Measurements from ENCODE around the gene NELL1. TPM values are rescaled to one million over a fixed set of nuclear protein-coding genes. Genes with fewer than 3 reads are reported as not detected.

Gene NELL1
- total RNA-seq, 1 donor from 2014 or later, result not detected

DNA sequence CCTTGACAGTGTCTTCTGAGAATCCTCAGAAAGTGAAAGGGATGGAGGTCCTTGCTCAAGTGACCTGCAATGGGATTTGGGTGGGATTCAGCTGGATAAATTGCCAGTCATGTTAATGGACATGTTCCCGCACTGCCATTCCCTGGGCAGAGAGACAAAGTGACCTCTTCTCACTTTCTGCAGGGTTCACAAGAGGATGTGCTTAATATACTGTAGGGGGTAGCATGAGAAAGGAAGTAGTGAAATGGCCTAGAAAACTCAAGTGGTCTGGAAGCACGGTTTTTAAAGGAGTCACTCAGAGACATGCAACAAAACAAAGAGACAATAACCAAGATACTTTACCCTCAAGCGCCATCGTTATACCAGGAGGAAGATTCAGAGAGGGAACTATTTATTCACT is 70.2 kb downstream of the NELL1 start:
- peaks cover 2% of the 10 kb centered on the region for H3K27me3 Mint-ChIP-seq (ENCODE audit: insufficient read depth, low read depth)

DNA sequence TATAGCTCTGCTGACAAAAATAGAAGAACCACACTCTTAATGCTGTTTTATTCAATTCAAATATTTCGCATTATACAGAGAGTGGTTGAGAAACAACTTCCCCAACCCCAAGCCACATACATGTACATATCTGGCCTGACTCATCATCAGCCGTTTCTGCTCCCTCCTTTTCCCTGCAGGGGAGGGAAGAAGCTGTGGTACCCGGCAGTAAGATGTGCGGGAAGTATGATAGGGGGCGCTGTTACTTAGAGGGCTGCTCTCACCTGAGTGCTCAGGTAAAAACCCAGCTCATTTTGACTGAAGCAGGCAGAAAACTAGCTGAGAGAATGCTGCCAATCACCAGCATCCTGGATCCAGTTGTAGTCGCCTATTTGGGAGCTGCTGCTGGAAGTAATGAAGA is 85.5 kb downstream of the NELL1 start:
- Histone ChIP-seq H3K4me2 (no peak overlapping the region), H3K4me3 (no peak overlapping the region), H3K79me2 (ENCODE audit: low read depth) (no peaks in the 10 kb centered on the region), H3K9ac (no peak overlapping the region), H3K27me3 (no peaks in the 10 kb centered on the region), H3K27ac (no peak overlapping the region), H2AFZ (replicated peaks) (no peak overlapping the region), H3K4me1 (no peaks in the 10 kb centered on the region), H3K36me3 (no peaks in the 10 kb centered on the region), H3K9me3 (ENCODE audit: low read depth) (no peaks in the 10 kb centered on the region), H4K20me1 (ENCODE audit: low read depth) (no peaks in the 10 kb centered on the region), H3F3A (ENCODE audit: low read depth) (no peaks in the 10 kb centered on the region)
- no peak for TF ChIP-seq EZH2 (IDR thresholded peaks at IDR 0.05)
- no peak for TF ChIP-seq EZH2phosphoT487 (IDR thresholded peaks at IDR 0.05)
- TF ChIP-seq, protein P1, sequence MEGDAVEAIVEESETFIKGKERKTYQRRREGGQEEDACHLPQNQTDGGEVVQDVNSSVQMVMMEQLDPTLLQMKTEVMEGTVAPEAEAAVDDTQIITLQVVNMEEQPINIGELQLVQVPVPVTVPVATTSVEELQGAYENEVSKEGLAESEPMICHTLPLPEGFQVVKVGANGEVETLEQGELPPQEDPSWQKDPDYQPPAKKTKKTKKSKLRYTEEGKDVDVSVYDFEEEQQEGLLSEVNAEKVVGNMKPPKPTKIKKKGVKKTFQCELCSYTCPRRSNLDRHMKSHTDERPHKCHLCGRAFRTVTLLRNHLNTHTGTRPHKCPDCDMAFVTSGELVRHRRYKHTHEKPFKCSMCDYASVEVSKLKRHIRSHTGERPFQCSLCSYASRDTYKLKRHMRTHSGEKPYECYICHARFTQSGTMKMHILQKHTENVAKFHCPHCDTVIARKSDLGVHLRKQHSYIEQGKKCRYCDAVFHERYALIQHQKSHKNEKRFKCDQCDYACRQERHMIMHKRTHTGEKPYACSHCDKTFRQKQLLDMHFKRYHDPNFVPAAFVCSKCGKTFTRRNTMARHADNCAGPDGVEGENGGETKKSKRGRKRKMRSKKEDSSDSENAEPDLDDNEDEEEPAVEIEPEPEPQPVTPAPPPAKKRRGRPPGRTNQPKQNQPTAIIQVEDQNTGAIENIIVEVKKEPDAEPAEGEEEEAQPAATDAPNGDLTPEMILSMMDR (IDR thresholded peaks at IDR 0.05), result peak; percentile 61
- no peak overlapping the region for H3K4me3 Mint-ChIP-seq
- H3K36me3 Mint-ChIP-seq, result no peaks in the 10 kb centered on the region
- no peaks in the 10 kb centered on the region for H3K4me1 Mint-ChIP-seq
- peaks cover 5% of the 10 kb centered on the region for H3K27me3 Mint-ChIP-seq (ENCODE audit: insufficient read depth, low read depth)
- H3K9me3 Mint-ChIP-seq, result no peaks in the 10 kb centered on the region
- peak; percentile 55 for DNase-seq (ENCODE audit: low spot score)
- no peak overlapping the region for H3K27ac Mint-ChIP-seq

More for the DNA sequence above, 70.2 kb downstream of the NELL1 start:
- Mint-ChIP-seq H3K36me3 (no peaks in the 10 kb centered on the region), H3K27ac (peak overlapping the region; percentile 40), H3K4me1 (peaks cover 23% of the 10 kb centered on the region), H3K9me3 (peaks cover 2% of the 10 kb centered on the region), H3K4me3 (no peak overlapping the region)
- no peak overlapping the region for H2AFZ ChIP-seq (replicated peaks)
- H3K9ac ChIP-seq, result no peak overlapping the region
- H3K4me3 ChIP-seq, result no peak overlapping the region
- no peaks in the 10 kb centered on the region for H4K20me1 ChIP-seq (ENCODE audit: low read depth)
- no peaks in the 10 kb centered on the region for H3K27me3 ChIP-seq
- no peaks in the 10 kb centered on the region for H3K79me2 ChIP-seq (ENCODE audit: low read depth)
- no peak overlapping the region for H3K4me2 ChIP-seq
- no peaks in the 10 kb centered on the region for H3K36me3 ChIP-seq
- DNase-seq (ENCODE audit: low spot score), result no peak
- peaks cover 14% of the 10 kb centered on the region for H3K4me1 ChIP-seq
- H3K9me3 ChIP-seq (ENCODE audit: low read depth), result no peaks in the 10 kb centered on the region
- no peak for TF ChIP-seq EZH2 (IDR thresholded peaks at IDR 0.05)
- no peak for TF ChIP-seq EZH2phosphoT487 (IDR thresholded peaks at IDR 0.05)
- TF ChIP-seq, protein P1 (IDR thresholded peaks at IDR 0.05), result no peak
- no peak overlapping the region for H3K27ac ChIP-seq
- H3F3A ChIP-seq (ENCODE audit: low read depth), result no peaks in the 10 kb centered on the region

DNA sequence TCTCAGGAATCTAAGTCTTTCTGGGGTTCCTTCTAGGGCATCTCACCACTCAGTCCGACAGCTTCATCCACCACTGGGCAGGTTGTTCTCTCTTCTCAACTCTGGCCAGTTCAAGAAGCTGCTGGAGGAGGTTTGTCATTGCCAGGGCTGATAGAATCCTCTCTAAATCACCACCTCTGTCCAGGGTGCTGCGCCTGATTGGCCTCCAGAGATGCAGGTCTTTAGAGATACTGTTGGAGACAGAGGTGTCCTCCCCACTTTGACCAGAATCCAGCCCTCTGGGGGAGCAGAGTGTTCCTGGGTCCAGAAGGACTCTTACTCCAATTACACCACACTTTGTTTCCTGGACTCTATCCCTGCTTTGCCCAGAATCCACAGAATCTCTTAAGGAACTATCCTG is 90.2 kb downstream of the NELL1 start:
- no peak overlapping the region for H3K27ac Mint-ChIP-seq
- Histone ChIP-seq H3K9me3 (ENCODE audit: low read depth) (no peaks in the 10 kb centered on the region), H3K79me2 (ENCODE audit: low read depth) (no peaks in the 10 kb centered on the region), H4K20me1 (ENCODE audit: low read depth) (no peaks in the 10 kb centered on the region), H3K27ac (no peak overlapping the region), H3K9ac (no peak overlapping the region), H3F3A (ENCODE audit: low read depth) (no peaks in the 10 kb centered on the region), H3K27me3 (no peaks in the 10 kb centered on the region), H3K4me3 (no peak overlapping the region), H3K4me2 (no peak overlapping the region), H3K4me1 (no peaks in the 10 kb centered on the region), H3K36me3 (no peaks in the 10 kb centered on the region), H2AFZ (replicated peaks) (no peak overlapping the region)
- H3K9me3 Mint-ChIP-seq, result no peaks in the 10 kb centered on the region
- H3K36me3 Mint-ChIP-seq, result no peaks in the 10 kb centered on the region
- peaks cover 10% of the 10 kb centered on the region for H3K4me1 Mint-ChIP-seq
- DNase-seq (ENCODE audit: low spot score), result no peak
- no peak overlapping the region for H3K4me3 Mint-ChIP-seq
- peaks cover 7% of the 10 kb centered on the region for H3K27me3 Mint-ChIP-seq (ENCODE audit: insufficient read depth, low read depth)
- TF ChIP-seq EZH2 (IDR thresholded peaks at IDR 0.05) (no peak), EZH2phosphoT487 (IDR thresholded peaks at IDR 0.05) (no peak)
- TF ChIP-seq, protein P1 (IDR thresholded peaks at IDR 0.05), result no peak

Data from neural progenitor cell (in vitro differentiated cells).